HG02981 (cell line): Measurements from ENCODE around the gene BRSK1.
A peak's percentile ranks its signal among the peaks of the same experiment; 100 is the strongest.

Experiments
- ATAC-seq: cut with Tn5 transposase; IDR thresholded peaks from one replicate; pipeline ENCODE4 v1.9.1; 2021; ENCODE audit warnings: mild to moderate bottlenecking, moderate library complexity; ENCODE audit not compliant: unreplicated experiment

The BRSK1 gene

DNA sequence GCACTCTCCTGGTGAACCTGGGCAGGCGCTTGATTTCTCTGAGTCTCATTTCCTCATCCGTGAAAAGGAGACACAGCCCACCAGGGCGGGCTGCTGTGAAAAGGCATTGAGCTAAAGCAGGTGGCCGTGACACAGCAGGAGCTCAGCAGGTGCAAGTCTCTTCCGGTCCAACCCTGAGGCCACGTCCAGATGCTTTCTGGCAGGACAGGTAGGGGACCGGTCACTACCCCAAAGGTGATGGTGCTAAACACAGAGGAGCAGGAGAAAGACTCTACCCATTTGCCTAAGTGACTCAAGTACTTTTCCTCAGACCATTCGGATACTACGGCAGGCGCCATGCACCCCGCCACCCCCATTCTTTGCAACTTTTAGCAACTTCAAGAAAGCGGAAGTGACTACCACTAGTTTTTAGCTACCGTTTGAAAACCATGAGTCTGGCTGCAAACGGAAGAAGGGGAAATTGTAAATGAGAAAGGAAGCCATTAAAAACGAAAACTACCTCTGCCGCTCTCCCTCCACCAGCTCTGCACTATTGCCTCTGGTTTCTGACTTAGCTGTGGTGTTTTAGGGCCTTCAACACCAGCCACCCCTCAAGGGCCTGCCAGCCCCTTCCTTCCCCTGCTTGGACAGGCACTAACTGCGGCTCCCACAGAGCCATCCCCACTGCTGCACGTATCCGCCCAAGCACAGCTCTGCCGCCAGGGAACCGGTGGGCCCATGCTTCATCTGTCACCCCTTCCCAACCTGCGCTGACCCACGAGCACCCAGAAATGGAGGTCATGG lies 29.8 kb upstream of the BRSK1 start:
- peak; percentile 49 for ATAC-seq

DNA sequence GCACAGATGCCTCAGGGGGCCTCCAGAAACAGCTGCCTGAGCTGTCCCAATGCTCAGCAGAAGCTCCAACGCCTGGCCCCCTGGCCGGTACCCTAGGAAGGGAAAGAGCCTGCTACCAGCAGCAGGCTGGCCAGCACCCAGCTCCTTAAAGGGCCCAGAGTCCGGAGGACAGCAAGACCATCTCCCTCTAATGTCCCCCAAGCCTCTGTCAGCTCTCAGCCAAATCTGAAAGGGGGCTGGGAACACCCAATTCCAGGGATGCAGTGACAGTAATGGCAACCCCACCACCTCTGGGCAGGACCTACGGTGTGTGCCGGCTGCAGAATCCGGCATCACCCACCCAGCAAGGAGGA lies 29.2 kb upstream of the BRSK1 start:
- no peak for ATAC-seq

DNA sequence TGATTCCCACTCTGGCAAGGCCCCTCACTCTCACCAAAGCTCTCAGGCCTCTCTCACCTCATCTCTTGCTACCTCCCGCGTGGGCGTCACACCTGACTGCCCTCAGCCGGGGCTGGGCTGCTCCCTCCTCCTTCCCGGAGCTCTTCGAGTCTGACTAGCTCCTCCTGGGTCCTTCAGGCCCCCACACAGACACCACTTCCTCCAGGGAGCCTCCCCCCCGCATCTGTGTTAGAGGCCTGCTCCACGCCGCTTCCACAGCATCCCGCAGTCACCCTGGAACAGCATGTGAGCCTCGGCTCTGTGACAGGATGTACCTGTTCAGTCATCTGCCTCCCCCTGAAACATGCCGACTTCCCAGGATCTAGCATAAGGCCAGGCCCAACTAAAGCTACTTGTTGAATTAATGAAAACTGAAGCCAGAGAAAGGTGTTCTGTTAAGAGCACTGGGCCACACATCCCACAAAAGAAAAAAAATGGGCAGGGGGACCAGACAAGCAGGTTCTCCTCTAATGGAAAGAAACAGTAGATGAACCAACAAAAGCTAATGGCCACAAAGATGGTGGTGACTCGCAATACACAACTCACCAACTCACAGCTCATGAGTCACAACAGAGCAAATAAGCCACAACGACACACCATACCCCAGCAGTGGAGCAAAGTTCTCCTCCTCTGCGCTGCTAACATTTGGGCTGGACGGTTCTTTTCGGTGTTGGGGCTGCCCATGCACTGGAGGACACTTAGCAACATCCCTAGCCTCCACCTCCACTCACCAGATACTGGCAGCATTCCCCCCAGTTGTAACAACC lies 28.0 kb upstream of the BRSK1 start:
- ATAC-seq, result no peak

DNA sequence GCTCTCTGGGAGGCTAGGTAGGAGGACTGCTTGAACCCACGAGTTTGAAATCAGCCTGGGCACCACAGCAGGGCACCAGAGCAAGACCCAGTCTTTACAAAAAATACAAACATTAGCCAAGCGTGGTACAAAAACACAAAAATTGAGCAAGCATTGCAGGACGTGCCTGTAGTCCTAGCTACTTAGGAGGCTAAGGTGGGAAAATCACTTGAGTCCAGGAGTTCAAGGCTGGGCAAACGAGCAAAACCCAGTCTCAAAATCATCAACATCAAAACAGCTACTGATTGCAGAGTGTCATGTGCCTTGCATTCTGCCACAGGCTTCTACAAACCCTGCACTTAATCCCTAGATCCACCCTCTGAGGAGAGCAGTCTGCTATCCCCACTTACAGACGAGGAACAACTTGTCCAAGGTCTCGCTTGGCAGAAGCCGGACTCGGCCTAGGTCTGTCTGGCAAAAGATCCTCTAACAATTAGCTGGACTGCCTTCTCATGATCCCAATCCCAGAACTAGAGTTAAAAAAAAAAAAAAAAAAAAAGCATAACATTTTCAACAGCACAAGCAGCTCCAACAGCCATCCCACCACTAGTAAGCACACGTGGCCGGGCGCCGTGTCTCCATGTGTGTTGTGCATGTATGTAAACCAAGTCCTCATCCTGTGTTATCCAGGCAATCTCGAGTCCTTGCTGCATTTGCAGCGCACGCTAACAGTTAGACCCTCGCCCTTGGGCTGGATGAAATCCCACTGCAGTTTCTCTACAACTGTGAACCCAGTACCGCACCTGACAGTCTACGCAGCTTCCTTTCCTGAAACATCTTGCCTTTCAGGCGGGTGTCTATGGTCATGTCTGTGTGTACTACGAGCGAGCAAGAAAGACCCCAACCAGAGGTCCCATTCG lies 27.0 kb upstream of the BRSK1 start:
- ATAC-seq, result no peak

DNA sequence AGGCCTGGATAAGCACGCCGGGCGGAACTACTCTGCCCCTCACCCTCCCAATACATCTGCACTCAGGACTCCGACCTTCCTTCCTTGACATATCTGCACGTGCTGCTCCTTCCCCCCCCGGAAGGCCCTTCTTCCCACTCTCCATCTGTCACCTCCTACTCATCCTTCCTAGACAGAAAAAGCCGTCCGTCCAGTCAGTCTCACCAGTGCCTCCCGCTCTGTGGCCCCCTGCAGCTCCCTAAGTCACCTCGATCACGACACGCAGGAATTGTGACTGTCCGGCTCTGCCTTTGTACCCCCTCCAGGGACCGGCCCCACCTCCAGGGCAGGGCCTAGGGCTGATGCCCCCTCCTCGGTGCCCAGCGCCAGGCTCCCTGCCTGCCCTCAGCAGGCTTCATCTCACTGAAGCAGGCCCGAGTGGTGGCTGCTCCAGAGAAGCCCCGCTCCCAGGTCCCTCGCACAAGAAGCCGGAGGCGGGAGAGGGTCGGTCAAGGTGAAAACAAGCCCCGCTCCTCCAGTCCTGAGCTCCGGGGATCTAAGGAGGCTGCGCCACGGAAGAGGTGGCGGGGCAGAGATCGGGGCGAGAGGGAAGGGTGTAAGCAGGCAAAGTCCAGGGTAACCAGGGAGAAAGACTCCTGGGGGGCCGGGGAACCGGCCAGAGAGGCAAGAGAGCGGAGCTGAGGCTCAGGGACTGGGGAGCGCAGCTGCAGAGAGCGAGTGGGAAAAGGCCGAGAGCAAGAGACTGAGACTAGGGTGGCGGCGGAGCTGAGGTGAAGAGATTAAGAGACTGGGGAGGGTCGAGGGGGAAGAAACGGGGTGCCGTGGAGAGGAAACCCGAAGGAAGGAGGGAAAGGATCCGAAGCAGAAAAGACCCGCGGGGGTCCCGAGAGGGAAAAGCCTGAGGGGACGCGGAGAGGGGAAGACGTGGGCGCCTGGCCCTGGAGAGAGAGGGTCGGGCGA lies 26.1 kb upstream of the BRSK1 start:
- ATAC-seq, result no peak

DNA sequence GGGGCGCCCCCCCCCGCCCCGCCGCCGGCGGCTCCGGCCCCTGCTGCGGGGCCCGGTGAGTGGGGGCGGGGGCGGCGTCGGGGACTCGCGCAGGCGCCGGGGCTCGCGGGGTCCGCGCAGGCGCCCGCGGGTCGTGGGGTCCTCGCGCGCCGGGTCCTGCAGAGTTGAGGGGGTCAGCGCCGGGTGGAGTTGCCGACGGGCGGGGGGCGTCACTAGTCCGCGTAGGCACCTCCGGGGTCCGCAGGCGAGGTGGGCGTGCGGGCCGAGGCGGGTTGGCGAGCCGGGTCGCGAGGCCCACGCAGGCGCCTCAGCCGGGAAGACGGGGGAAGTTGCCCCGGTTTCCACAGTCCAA lies 25.3 kb upstream of the BRSK1 start:
- ATAC-seq, result peak; percentile 5

DNA sequence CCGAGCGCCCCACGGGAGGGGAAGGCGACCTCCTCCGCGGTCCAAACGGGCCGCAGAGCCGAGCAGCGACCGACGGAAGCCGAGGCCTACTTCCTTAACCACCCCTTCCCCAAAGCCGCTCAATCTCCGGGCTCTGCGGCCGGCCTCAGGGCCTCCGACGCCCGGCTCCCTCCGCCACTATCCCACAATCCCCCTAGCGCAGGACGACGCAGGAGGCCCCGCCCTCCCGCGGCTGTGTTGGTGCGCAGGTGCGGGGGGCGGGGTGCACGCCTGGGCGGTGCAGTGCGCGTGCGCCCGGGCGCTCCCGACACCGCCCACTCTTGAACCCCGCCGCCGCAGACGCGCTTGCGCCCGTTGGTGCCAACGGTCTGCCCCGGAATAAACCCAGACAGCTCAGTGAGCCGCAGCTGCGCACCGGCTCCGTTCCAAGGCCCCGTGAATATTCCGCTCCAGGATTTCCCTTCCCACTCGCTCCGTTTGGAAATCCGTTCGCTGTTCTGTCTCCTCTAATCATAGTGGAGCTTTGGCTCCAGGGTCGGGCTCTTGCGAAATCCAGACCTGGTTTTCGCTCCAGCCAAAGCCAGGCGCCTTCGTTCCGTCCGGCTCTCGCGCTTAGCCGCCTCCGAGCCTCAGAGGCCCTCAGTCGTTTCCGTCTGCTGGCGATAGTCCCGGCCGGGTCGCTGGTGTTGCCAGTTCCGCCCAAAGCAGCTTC lies 24.8 kb upstream of the BRSK1 start, which contains the start of gene PPP6R1:
Gene PPP6R1, minus strand, starts transcription at position 190 of the 712 bp plus-strand sequence. CDS start 11,914 bp downstream, outside the sequence.
- peak; percentile 68 for ATAC-seq

DNA sequence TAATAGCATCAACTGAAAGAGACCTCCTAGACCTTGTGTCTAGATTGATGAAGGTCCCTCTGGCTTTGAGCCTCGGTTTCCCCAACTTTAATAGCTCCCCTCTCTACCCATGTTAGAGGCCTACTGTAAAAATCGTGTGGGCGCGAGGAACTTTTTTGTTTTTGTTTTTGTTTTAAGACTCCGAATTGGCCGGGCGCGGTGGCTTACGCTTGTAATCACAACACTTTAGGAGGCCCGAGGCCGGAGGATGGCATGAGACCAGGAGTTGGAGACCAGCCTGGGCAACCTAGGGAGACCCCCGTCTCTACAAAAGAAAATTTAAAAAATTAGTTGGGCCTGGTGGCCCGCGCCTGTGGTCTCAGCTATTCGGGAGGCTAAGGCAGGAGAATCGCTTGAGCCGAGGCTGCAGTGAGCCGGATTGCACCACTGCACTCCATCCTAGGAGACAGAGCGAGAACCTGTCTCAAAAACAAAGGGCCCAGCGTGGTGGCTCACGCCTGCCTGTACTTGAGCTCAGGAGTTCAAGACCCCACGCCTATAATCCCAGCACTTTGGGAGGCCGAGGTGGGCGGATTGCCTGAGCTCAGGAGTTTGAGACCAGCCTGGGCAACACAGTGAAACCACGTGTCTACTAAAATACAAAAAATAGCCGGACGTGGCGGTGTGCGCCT lies 24.1 kb upstream of the BRSK1 start:
- ATAC-seq, result no peak

DNA sequence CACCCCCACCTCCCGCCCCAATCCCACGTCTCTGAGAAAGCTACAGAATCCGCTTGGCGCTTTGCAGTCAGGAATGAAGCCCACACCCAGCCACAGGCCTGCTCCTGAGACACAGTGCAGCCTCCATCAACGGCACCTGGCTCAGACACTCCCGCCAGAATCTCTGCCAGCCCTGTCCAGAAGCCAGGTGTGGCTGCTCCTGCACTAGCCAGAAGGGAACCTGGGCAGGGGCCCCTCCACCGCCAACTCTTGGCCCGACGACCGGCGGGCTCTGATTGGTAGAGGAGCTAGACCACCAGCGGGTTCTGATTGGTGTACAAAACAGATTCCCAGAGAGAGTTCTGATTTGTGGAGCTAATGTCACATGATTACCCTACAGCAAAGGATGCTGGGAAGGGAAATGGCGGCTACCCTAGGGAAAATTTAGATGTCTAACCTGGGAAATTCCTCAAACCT lies 22.1 kb upstream of the BRSK1 start:
- ATAC-seq, result no peak

DNA sequence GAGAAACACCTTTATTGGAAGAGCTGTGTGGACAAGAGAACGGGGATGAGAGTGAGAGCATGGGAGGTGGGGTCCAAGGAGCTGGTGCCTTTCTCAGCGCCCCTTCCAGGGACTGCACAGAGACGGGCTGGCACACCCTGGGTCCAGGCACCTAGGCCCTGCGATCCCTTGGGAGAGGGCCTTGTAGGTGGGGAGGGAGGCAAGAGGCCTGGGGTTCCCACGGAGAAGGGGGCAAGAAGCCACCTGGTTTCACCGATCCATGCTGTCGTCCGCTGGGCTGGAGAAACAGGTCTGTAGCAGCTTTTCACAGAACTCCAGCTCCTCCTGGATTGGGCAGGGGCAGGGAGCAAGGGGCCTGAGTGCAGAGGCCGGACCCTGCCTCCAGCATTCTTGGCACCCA lies 21.4 kb upstream of the BRSK1 start:
- no peak for ATAC-seq

DNA sequence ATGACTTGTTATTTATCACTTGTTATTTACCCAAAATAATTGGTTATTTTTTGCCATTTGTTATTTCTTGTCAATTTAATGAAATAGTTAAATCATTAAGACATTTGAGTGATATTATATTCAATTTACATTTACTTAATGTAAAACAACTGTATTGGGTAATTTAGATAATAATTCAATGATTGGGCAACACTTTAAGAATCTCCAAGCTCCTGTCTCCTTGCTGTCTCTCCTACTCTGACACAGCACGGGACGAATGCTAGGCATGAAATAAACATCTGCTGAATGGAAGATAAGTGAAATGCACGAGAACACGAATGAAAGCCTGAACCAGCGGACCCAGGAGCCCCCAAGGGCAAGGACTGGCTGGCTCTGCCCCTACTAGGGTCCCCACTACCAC lies 19.3 kb upstream of the BRSK1 start:
- no peak for ATAC-seq

DNA sequence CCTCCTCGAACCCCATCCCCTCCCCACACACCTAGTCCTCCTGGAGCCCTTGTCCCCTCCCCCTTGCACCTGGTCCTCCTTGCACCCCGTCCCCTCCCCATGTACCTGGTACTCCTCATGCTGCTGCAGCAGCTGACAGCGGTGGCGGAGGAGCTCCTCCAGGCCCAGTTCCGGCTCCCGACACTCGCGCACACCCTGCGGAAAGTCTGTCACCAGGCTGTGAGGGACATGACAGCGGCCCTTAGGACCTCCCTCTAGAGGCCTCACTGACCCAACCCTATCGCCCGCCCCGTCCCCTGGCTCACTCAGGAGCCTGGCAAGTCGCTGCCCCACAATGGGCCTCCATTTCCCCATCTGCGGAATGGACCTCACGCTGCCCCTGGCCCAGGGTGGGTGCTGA lies 18.6 kb upstream of the BRSK1 start:
- no peak for ATAC-seq

DNA sequence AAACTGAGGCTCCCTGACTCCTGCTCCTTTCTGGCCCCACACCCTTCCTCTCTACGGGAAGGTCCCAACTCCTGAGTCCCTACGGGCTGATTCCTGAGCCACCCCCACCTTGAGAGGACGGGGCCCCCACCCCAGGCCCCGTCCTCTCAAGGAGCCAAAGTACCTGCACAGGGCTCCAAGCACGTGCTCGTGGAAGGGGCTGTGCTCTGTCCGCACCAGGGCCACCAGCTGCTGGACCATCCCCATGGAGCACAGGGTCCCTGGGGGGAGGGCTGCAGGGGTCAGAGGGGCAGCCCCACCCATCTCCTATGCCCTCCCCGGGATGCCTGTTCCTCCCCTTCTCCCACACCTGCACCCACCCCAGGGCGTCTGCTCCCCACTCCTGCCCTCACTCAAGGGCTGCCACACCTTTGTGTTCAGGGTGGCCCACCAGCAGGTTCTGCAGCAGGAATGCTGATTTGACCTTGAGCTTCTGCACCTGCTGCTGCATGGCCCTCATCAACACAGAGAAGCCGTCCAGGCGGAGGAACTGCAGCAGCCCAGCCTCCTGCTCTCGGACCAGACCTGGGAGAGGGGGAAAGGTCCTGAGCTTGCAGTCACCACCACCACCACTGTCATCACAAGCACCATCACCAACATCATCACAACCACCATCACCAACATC lies 17.9 kb upstream of the BRSK1 start:
- no peak for ATAC-seq

DNA sequence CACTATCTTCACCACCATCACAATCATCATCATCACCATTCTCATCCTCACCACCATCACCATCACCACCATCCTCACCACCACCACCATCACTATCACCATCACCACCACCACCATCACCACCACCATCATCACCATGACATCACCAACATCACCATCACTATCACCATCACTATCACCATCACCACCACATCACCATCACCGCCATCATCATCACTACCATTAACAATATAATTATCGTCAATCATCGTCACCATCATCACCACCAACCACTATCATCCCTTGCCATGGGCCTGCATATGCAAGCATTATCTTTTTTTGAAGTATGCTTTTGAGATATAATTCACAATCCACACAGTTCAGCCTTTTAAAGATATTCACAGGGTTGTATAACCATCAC lies 17.4 kb upstream of the BRSK1 start:
- no peak for ATAC-seq

DNA sequence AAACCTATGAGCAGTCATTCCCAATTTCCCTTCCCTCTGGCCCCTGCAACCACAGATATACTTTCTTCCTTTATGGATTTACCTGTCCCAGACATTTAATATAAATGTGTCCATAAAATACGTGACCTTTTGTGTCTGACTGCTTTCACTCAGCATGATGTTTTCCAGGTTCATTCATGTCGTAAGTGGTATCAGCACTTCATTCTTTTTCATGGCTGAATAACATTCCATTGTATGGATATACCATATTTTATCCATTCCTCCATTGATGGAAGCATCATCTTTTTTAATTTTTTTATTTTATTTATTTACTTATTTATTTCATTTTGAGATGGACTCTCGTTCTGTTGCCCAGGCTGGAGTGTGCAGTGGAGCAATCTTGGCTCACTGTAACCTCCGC lies 17.0 kb upstream of the BRSK1 start:
- ATAC-seq, result no peak

DNA sequence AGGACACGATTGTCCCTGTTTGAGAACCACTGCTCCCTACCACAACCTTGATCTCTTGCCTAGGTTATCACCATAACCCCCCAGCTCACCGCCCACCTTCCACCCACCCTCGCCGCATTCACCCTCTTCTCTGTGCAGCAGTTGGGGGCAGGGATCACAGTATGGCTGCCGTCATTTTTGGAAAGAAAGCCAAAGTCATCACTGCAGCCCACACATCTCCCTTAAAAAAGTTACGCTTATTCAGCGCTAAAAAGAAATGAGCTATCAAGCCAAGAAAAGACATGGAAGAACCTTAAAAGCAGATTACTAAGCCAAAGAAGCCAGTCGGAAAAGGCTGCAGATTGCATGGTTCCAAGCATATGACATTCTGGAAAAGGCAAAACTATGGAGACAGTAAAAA lies 14.5 kb upstream of the BRSK1 start:
- no peak for ATAC-seq

DNA sequence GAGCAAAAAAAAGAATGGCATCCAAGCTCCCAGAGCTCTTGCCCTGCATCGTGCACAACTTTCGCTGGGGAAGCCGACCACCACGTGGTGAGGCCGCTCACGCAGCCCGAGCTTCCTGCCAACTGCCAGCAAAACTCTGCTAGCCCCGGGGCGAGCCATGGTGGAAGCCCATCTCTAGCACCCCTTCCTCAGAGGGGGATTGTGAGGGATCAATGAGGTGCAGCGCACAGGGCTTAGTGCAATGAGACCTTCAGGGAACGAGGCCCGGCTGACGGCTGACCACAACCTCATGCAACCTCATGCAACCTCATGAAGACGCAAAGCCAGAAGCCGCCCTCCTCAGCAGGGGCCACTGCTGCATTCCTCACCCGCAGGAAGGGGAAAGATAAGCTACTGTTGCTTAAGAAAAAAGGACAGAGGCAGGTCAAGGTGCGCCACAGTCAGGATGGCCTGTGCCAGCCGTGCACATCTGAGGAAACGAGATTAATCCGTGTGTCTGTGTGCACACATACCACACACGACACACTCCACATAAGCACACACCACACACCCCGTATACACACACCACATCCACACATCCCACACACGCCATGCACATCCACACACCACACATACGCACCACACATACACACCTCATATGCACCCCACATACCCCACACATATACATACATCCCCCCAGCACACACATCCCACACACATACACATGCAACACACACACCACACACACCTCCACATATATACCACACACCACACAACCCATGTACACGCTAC lies 13.4 kb upstream of the BRSK1 start:
- no peak for ATAC-seq

DNA sequence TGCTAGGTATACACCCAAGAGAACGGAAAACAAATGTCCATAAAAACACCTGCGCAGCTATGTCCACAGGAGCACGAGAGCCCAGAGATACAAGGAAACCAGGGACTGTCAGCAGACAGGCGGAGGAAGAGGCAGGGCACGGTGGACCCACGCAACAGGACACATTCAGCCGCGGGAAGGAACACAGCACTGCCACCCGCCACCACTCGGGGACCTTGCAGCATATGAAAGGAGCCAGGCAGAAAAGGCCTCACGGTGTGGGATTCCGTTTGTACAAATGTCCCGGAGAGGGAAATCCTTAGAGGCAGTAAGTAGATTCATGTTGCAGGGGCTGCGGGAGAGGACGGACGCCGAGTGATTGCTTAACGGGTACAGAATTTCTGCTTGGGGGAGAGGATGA lies 11.7 kb upstream of the BRSK1 start:
- ATAC-seq, result no peak
